Ovary (tissue), 3 donors: ENCODE data around the gene HIF3A.

ENCODE experiments used
- CTCF ChIP-seq, 3 donors: fragments of 450-650 bp in 2 of 3; fragments of 200-600 bp in 1 of 3; IDR thresholded peaks; one replicate each; pipeline versions ENCODE4 v1.5.1 to v1.8.0; 2016 to 2022; ENCODE audit warnings: antibody characterized with exemption in 3 of 3, mild to moderate bottlenecking in 1 of 3
- EP300 ChIP-seq: sonication (generic); formaldehyde crosslinking; IDR thresholded peaks from one replicate; pipeline ENCODE4 v1.6.1; 2017; ENCODE audit warnings: antibody characterized with exemption
- POLR2A ChIP-seq: fragments of 450-650 bp; IDR thresholded peaks from one replicate; pipeline ENCODE4 v1.6.1; 2017; ENCODE audit warnings: antibody characterized with exemption, mild to moderate bottlenecking, moderate library complexity
- donor health status: DM: no; HTN: no; CAD: no.

- TF ChIP-seq POLR2A: no peak
- TF ChIP-seq CTCF (IDR thresholded peaks at IDR 0.05): no peak
- no peak for TF ChIP-seq EP300
These were observed 5.0 kb upstream of the HIF3A start for GRCh38 chr19:46291829-46292228.
